HL-60 (cell line): ENCODE results near the gene RFC4.

Source experiments
- DNase-seq, 2 experiments: peaks; one replicate each; pipeline ENCODE4 v3.0.0-alpha.2; 2010 to 2020; ENCODE audit warnings: low read depth in 1 of 2, low spot score in 1 of 2
- H3K27ac ChIP-seq: fragments of 250-450 bp; sonication (Bioruptor Pico); replicated peaks from 2 replicates; pipeline ENCODE4 v1.5.1; 2020; ENCODE audit warnings: mild to moderate bottlenecking, moderate library complexity
- H3K27me3 ChIP-seq: fragments of 250-450 bp; sonication (Bioruptor Pico); 2 replicates; pipeline ENCODE4 v1.5.1; 2021; ENCODE audit warnings: mild to moderate bottlenecking, moderate library complexity; ENCODE audit not compliant: insufficient read depth, poor library complexity, severe bottlenecking
- H3K4me3 ChIP-seq: replicated peaks from 2 replicates; pipeline ENCODE4 v1.5.1; 2011; ENCODE audit warnings: mild to moderate bottlenecking, control low read depth, low read length; ENCODE audit not compliant: insufficient read depth
- GABPA ChIP-seq: IDR thresholded peaks from 2 replicates; pipeline ENCODE4 v1.6.1; 2012; ENCODE audit warnings: low read depth
- POLR2AphosphoS5 ChIP-seq: IDR thresholded peaks from 2 replicates; pipeline ENCODE4 v1.6.1; 2012; ENCODE audit warnings: low read depth
- SPI1 ChIP-seq: IDR thresholded peaks from 2 replicates; pipeline ENCODE4 v1.6.1; 2012; ENCODE audit warnings: low read depth, mild to moderate bottlenecking, borderline replicate concordance
- TF ChIP-seq, protein P1 (sequence below): IDR thresholded peaks from 2 replicates; pipeline ENCODE4 v1.6.1; 2012; ENCODE audit warnings: low read depth; ENCODE audit not compliant: insufficient replicate concordance
- TF ChIP-seq, protein P2 (sequence below): IDR thresholded peaks from one replicate; pipeline ENCODE4 v1.5.1; 2011; ENCODE audit warnings: low read length, control low read depth, inconsistent platforms; ENCODE audit not compliant: insufficient read depth

The RFC4 gene

DNA sequence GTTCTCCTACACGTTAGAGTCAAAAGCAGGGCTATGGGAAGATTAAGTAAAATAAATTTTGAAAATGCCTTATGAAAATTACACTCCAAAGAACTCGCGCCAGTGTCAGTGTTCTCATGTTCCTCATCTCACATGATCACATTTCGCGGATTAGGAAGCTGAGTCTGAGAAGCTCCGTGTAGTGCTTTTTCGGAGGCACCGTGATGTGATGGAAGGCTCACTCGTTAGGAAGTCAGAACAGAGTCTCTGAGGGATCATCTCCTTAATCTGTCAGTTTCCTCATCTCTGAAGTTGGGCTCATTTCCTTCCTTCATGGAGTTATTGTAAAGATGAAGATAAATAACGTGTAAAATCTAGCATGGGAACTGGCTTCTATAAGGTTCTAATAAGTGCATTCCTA, 39.5 kb upstream of the RFC4 start:
- Histone ChIP-seq H3K4me3 (no peak overlapping the region), H3K27ac (no peak overlapping the region), H3K27me3 (no peaks in the 10 kb centered on the region)
- TF ChIP-seq, protein P1, sequence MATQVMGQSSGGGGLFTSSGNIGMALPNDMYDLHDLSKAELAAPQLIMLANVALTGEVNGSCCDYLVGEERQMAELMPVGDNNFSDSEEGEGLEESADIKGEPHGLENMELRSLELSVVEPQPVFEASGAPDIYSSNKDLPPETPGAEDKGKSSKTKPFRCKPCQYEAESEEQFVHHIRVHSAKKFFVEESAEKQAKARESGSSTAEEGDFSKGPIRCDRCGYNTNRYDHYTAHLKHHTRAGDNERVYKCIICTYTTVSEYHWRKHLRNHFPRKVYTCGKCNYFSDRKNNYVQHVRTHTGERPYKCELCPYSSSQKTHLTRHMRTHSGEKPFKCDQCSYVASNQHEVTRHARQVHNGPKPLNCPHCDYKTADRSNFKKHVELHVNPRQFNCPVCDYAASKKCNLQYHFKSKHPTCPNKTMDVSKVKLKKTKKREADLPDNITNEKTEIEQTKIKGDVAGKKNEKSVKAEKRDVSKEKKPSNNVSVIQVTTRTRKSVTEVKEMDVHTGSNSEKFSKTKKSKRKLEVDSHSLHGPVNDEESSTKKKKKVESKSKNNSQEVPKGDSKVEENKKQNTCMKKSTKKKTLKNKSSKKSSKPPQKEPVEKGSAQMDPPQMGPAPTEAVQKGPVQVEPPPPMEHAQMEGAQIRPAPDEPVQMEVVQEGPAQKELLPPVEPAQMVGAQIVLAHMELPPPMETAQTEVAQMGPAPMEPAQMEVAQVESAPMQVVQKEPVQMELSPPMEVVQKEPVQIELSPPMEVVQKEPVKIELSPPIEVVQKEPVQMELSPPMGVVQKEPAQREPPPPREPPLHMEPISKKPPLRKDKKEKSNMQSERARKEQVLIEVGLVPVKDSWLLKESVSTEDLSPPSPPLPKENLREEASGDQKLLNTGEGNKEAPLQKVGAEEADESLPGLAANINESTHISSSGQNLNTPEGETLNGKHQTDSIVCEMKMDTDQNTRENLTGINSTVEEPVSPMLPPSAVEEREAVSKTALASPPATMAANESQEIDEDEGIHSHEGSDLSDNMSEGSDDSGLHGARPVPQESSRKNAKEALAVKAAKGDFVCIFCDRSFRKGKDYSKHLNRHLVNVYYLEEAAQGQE: no peak
- TF ChIP-seq GABPA (no peak), SPI1 (no peak), POLR2AphosphoS5 (no peak)
- TF ChIP-seq, protein P2, sequence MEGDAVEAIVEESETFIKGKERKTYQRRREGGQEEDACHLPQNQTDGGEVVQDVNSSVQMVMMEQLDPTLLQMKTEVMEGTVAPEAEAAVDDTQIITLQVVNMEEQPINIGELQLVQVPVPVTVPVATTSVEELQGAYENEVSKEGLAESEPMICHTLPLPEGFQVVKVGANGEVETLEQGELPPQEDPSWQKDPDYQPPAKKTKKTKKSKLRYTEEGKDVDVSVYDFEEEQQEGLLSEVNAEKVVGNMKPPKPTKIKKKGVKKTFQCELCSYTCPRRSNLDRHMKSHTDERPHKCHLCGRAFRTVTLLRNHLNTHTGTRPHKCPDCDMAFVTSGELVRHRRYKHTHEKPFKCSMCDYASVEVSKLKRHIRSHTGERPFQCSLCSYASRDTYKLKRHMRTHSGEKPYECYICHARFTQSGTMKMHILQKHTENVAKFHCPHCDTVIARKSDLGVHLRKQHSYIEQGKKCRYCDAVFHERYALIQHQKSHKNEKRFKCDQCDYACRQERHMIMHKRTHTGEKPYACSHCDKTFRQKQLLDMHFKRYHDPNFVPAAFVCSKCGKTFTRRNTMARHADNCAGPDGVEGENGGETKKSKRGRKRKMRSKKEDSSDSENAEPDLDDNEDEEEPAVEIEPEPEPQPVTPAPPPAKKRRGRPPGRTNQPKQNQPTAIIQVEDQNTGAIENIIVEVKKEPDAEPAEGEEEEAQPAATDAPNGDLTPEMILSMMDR: no peak
- no peak for DNase-seq

DNA sequence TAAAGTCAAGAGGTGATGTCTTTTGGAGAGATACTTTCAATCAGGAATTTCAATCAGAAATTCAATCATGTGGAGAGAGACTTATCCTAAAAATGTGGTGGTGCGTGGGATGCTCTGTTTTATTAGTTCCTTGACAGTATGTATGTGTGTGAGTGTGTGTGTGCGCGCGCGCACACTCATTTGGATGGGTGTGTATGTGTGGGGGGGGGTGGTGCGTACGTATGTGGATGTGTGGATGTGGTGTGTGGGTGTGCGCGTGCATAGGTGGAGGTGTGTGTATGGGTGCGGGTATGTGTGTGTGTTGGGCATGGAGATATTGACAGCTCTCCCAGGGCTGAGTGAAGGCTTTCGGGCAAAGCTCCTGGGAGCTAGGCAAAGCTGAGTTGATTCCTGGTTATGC, 38.6 kb upstream of the RFC4 start:
- no peak for DNase-seq
- TF ChIP-seq GABPA (no peak), SPI1 (no peak), POLR2AphosphoS5 (no peak)
- TF ChIP-seq, protein P1: no peak
- TF ChIP-seq, protein P2: no peak
- Histone ChIP-seq H3K4me3 (no peak overlapping the region), H3K27ac (no peak overlapping the region), H3K27me3 (no peaks in the 10 kb centered on the region)

DNA sequence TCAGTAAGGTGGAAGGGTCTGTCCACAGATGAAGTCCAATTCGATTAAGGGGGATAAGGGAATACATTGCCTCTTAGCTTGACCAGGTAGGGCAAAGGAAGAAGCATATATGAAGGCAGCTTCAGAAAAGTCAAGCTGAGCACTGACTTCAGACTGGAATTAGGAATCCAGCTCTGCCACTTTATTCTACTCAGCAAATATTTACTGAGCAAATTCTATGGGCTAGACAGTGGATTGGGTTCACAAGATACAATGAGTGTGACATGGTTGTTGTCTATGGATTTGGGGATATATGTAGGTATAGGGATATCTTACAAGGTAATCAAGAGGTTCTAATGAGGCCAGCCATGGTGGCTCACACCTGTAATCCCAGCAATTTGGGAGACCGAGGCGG, 36.8 kb upstream of the RFC4 start:
- TF ChIP-seq, protein P1: no peak
- TF ChIP-seq, protein P2: no peak
- TF ChIP-seq GABPA (no peak), POLR2AphosphoS5 (no peak), SPI1 (no peak)
- Histone ChIP-seq H3K27me3 (no peaks in the 10 kb centered on the region), H3K27ac (no peak overlapping the region), H3K4me3 (no peak overlapping the region)
- DNase-seq: no peak
